NCI-H524 treated with DMSO at 0.1 percent for 48 hours (cell line): ENCODE data around the gene ANKRD27.
"Not testable (repeated sequence)": the region's sequence is repeated elsewhere in the genome, so short reads cannot be mapped to it uniquely, and the experiment has no call there.

Experiments
- DNase-seq: peaks from one replicate; lab custom pipeline; 2025; lab: John Stamatoyannopoulos, UW

ANKRD27 gene

DNA sequence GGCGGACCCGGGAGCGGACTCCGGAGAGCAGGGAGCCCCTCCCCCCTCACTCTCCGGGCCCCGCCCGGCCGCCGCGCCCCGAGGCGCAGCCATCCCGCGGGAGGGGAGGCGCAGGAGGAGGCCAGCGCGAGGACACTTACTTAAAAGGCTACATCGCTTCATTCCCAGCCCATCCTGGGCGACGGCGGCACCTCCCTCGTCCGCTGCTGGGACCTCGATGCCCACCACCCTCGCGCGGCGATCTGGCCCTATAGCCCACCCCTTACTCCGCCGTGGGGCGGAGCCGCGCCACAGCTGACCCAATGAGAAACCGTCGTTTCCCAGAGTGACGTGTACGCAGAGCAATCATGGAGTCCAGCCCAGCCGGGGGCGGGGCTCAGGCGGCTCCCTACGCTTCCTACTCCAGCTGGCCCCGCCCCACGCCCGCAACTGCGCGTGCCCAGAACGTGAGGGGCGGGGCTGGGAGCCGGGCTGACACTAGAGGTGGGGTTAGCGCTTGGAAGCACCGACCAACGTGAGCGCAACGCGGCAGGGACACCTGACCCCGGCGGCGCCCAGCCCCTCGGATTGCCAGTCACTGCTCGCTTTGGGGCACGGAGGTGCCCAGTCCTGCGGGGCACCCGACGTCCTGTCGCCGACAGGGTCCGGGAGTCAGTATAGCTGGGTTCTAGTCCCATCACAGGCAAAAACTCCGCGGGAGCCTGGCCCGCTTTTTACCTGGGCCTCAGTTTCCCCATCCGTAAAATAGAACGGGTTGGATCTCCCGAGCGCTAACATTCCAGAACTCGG is at the start of gene ANKRD27:
ANKRD27 (minus strand) TSS at position 250 of the 789 bp plus-strand sequence. CDS start 16,165 bp downstream, outside the sequence.
- peak; percentile 94 for DNase-seq

DNA sequence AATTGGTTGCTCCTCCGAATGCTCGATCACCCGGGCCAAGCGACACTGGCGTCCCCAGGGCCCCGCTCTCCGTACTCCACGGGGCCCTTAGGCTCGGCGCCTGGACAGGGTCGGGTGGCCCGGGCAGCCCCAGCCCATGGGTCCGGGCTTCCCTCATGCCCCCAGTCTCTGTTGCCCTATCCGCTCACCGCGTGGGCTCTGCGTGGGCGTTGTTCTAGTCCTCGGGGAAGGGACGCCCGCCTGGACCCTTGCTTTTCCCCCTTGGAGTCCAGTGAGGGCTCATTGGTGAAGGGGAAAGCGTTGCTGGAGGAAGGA is 45.9 kb upstream of the ANKRD27 start:
- no peak for DNase-seq

DNA sequence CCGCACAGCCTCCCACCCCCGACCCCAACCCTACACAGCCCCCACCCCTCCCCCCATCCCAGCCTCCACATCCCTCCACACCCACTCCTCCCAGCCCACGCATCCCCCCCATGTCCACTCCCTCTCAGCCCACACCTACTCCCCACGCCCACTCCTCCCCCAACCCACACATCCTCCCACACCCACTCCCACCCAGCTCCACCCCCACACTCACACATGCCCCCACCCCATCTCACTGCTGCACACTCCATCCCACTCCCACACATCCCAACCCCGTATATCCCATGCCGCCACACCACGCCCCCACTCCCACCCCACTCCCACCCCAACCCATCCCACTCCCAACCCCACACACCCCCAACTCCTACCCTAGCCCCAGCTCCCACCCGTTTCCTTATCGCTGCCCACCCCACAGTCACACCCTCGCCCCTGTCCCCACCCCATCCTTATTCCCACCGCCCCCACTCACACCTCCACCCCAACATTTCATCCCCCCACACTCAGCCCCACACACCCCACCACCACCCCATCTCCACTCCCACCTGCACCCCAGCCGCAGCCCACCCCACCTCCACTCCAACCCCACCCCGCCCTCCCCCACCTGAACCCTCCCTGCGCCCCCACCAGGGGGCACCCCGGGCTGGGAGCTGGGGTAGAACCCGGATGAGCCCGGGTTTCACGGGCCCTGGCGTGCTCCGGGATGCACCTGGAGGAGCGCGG is 45.4 kb upstream of the ANKRD27 start:
- no peak for DNase-seq

DNA sequence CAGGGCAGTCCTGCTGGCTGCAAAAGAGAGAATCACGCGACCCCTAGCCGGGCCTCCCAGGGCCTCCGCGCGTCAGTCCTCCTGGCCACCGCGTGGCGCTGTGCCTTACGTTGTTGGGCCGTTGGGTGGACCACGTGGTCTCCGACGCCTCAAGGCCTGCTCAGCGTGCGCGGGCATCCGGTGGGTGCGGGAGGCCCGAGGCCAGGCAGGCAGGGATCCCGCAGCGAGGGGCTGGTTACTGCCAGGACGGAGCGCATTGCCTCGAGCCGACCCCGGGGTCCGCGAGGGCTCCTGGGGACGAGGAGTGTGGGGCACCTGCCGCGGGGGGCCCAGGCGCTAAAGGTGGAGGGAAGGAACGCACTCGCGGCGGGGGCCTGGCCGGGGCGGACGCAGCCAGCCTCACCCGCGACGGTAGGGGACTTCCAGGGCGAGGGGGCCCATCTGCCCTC is 44.7 kb upstream of the ANKRD27 start, which contains the start of gene TDRD12:
TDRD12 (plus strand) TSS at position 157 of the 449 bp plus-strand sequence. CDS start 306 bp downstream, outside the sequence.
- no peak for DNase-seq

DNA sequence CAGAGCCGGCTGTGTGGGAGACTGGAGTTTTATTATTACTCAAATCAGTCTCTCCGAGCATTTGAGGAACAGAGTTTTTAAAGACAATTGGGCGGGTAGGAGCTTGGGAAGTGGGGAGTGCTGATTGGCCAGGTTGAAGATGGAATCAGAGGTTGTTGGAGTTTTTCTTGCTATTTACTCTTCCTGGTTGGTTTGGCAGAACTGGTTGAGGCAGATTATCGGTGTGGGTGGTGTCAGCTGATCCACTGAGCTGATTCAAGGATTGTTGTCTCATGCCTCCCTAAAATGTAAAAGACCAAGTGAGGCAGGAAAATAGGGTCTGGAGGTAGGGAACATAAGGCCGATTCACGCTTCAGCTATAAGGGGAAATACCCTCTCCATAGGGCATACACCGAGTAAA is 43.3 kb upstream of the ANKRD27 start:
- no peak for DNase-seq

DNA sequence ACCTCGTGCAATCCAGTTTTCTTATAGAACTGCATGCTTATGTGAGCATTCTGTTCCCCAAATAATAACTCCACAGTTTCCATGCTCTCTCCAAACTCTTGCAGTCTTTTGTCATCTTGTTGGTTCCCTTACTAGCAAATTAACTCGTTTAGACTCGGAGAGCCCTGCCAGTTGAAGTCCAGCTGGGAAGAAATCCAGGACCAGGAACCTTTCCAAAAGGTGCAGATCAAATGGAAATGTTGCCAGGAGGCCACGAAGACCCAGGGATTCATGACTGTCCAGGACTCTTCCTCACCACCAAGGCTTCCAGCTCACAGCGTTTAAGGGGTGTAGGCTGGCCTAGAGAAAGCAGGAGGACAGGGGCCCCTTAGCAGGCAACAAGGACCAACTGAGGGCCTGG is 42.5 kb upstream of the ANKRD27 start:
- DNase-seq, result no peak

DNA sequence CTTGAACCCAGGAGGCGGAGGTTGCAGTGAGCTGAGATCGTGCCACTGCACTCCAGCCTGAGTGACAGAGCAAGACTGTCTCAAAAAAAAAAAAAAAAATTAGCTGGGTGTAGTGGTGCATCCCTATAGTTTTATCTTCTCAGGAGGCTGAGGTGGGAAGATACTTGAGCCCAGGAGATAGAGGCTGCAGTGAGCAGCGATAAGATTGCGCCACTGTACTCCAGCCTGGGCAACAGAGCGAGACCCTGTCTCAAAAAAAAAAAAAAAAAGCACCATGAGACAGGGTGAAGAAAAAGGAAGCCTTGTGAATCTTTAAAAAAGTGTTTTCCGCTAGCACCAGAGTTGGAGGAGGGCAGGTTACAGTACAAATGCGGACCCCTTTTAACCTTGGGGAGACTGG is 41.2 kb upstream of the ANKRD27 start:
- not testable (repeated sequence) for DNase-seq

DNA sequence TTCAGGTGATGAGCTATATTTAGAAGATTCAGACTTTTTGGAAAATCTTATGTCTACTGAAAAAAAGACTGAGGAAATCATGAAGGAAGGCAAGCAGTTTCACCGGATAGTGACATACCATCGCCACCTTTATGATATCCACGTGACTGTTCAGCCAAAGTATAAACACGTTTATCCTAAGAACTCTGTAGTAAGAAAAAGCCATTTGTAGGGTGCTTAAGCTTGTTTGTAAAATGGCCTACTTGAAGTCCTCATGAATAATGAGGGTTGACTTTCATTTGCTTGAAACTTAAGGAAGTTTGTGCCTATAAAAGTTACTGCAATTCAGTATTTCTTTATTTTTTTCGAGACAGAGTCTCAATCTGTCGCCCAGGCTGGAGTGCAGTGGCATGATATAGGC is 36.8 kb upstream of the ANKRD27 start:
- no peak for DNase-seq

DNA sequence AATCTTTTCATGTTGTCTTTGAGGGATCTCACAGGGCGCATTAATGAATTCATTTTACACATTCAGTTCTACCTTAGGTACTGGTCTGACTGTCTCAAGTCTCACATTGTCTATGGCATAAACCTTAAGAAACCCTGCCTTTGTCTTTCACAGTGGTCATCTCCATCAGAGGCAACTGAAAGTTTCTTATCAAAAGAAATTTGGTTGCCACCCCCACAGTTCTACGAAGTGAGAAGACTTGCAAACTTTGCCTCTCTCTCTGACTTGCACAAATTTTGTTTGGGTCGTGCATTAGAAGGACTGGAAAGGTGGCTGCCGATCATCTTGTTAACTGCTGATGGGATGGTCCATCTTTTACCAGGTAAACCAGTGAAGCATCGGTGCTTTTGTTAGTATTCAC is 34.1 kb upstream of the ANKRD27 start:
- no peak for DNase-seq

DNA sequence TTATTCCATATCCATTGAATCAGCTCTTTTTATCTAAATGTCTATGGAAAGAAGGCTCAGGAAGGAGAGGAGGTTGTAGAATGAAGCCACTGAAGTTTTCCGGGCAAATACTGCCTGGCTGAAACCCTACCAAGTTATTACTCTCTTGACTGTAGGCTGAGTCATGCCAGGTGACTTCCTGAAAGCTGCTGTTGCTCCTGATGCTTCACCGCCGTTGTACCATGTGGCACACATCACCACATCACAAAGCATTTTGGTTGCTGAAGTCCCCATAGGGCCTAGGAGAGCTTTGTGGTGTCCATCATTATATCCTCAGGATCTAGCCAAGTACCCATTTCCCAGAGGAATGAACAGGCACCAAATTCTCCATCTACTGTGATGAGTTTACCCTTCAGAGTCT is 33.5 kb upstream of the ANKRD27 start:
- no peak for DNase-seq

DNA sequence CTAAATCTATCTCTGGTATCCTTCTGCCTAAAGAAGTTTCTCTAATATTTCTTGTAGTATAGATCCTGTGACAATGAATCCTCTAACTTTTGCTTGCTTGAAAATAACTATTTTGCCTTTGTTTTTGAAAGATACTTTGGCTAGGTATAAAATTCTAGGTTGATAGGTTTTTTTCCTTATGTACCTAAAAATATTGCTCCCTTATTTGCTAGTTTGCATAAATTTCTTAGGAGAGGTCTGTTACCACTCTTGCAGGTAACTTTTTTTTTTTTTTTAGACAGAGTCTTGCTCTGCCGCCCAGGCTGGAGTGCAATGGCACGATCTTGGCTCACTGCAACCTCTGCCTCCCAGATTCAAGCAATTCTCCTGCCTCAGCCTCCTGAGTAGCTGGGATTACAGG is 29.0 kb upstream of the ANKRD27 start:
- not testable (repeated sequence) for DNase-seq

DNA sequence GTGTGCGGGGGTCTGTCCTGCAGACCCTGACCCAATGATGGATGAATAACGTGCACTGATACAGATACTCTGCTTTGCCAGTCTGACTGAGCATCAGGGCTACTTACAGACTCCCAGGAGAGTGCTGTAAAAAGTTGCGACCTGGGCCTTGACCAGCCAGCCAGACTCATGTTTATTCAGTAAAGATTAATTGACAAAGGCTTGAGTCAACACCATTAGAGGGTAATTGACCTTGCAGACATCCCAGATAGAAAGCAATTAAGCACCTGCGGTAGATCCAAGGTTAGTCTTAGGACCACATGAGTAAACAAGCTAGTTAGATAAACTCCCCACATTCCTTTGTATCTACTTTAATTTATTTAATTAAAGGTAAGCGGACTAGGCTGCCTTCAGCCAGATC is 27.0 kb upstream of the ANKRD27 start:
- DNase-seq, result no peak

DNA sequence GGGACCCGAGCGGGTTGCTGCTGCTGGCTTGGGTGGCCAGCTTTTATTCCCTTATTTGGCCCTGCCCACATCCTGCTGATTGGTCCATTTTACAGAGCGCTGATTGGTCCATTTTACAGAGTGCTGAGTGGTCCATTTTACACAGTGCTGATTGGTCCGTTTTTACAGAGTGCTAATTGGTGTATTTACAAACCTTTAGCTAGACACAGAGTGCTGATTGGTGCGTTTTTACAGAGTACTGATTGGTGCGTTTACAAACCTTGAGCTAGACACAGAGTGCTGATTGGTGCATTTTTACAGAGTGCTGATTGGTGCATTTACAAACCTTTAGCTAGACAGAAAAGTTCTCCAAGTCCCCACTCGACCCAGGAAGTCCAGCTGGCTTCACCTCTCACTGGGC is 25.1 kb upstream of the ANKRD27 start:
- DNase-seq, result not testable (repeated sequence)

DNA sequence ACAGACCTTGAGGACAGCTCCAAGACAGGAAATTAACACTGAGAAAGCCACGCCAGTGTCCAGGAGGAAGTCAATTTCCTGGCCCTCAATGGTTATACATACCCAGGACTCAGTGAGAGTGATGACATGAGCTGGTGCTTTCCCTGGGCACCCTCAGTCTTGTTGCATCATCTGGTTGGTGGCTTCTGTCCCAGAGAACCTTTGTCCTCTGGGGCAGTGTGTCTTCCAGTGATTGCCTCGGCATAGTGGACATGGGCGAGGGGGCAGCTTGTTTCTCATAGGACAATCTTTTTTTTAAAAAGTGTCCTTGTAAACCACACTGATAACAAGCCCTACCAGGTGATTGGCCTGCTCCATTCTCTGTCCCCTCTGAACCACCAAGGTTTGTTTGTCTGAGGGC is 21.8 kb upstream of the ANKRD27 start:
- DNase-seq, result not testable (repeated sequence)

DNA sequence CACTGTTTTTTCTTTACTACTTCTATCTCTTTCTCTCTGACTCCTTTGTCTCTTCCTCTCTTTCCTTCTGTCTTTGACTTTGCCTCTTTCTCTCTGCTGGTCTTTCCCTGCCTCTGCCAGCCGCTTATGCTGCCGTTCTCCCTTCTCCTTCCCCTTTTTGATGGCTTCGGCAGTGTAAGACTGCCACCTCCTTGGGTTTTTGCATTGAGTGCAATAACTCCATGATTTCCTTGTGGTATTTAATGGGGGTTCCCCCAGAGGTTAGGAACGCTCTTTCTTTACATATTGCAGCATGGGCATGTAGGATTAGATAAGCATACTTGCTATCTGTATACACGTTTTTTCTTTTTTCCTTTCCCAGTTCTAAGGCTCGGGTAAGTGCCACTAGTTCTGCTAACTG is 20.5 kb upstream of the ANKRD27 start:
- DNase-seq, result not testable (repeated sequence)

DNA sequence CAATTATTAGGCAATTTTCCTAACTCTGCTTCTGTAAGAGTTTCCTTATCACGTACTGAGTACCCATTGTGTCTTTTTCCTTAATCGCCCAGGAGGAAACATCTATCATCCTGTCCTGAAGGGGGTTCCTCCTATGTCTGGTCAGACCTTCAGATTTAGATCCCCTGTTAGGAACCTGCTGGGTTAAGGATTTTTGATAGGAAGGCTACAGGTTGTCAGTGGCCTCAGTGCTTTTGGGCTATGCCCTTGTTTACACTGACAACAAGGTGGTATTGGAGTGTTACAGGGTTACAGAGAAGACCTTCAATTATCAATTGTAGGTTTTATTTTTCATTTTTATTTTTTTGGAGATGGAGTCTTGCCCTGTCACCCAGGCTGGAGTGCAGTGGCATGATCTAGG is 19.9 kb upstream of the ANKRD27 start:
- not testable (repeated sequence) for DNase-seq

DNA sequence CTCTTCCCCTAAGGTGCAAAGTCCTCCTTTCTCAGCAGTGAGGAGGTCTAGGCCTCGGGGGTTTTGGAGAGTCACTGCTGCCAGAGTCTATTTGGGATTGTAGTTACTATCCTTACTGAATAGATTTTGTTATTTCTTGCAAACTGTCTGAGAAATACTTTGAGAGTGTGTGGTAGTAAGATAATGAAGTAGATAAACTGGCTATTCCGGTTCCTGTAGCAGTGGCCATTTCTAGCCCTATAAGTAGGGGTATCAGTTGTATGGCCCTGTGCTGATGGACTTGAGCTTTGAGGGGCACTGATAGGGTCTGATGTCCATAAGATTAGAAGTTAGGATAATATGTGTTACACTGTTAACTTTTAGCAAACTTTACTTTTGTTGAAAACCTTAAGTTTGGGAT is 19.3 kb upstream of the ANKRD27 start:
- DNase-seq, result not testable (repeated sequence)

DNA sequence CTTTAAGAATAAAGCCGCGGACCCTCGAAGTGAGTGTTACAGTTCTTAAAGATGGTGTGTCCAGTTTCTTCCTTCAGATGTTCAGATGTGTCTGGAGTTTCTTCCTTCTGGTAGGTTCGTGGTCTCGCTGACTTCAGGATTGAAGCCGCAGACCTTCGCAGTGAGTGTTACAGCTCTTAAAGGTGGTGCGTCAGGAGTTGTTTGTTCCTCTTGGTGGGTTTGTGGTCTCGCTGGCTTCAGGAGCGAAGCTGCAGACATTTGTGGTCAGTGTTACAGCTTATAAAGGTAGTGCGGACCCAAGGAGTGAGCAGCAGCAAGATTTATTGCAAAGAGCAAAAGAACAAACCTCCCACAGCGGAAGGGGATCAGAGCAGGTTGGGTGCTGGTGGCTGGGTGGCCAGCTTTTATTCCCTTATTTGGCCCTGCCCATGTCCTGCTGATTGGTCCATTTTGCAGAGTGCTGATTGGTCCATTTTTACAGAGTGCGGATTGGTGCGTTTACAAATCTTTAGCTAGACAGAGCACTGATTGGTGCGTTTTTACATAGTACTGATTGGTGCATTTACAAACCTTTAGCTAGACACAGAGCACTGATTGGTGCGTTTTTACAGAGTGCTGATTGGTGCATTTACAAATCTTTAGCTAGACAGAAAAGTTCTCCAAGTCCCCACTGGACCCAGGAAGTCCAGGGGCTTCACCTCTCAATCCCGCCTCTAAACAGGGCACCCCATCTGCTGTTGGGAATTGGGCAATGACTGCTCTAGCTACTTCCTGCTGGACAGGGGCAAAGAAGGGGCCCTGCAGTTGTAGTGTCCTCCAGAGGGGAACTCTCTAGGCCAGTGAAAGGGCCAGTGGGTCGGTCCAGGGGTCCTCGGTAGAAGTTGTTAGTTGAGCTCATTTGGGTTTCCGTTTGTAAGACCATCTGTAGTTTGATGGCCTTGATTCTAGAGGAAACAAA is 18.4 kb upstream of the ANKRD27 start:
- DNase-seq, result not testable (repeated sequence)

DNA sequence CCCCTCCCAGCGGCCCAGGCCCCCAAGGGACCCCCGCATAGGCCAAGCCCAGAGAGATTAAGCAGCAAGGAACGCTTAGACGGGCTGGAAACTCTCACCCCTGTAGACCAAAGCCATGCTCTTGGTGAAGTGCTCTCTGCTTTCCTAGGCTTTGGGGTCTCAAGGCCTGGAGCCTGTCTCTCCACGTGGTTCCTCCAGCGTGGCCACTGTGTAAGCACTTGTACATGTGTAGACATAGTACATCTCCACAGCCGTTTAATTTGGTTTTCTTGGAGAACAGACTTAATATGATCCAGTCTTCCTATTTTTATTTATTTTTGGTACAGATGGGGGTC is 17.7 kb upstream of the ANKRD27 start:
- no peak for DNase-seq

DNA sequence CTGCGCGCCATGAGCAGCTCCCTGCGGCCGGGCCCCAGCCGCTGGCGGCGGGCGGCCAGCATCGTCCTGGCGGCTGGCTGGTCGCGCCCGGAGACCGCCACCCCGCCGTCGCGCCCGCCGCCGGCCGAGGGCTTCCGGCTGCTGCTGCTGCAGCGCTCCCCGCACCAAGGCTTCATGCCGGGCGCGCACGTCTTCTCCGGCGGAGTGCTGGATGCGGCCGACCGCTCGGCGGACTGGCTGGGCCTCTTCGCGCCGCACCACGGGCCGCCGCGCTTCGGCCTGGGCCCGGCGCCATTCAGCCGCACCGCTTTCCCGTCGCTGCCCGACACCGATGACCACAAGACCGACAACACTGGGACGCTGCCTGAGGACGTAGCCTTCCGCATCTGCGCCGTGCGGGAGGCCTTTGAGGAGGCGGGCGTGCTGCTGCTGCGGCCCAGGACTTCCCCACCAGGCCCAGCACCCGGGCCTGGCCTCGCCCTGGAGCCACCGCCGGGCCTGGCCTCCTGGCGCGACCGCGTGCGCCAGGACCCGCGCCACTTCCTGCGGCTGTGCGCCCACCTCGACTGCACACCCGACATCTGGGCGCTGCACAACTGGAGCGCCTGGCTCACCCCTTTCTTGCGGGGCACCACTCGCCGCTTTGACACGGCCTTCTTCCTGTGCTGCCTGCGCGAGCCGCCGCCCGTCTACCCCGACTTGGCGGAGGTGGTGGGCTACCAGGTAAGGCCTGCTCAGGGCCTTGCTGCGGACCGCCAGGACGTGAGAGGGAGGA is 17.2 kb upstream of the ANKRD27 start:
- no peak for DNase-seq

DNA sequence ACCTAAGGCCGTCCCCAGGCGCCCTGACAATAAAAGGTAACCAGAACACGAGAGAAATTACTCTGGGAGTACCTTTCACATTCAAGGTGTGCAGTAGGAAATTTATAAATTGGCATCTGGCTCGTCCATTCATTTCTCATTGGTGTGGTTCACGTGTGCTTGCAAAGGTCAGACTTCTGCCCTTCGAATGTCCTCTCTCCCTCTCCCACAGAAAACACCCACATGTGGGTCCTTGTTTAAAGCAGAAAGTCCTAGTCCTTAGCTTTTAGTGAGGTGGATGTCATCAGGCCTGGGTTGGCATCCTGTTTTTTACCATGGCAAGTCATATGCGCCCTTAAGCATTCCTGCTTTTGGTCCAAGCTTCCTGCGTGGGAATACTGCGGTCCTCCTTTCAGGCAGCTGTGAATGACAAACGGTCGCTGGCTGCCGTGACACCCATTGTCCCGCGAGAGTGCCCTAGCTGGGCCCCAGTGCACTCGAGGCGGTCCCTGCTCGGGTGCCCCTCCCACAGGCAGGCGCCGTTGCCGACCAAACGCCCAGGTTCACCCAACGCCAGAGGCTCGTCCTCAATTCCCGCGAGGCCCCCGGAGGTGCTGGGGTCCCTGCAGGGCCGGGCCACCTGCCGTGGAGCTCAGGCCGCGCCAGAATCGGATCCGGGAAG is 16.4 kb upstream of the ANKRD27 start, which contains the start of gene NUDT19:
NUDT19 (plus strand) TSS at position 531 of the 661 bp plus-strand sequence. CDS start 140 bp downstream, outside the sequence.
- DNase-seq, result peak; percentile 19
